Activated CD4-positive, alpha-beta T cell treated with anti-CD3 and anti-CD28 coated beads, Interleukin-2, amount 10 ng/mL, durations not matched to agents 7 days and 5 days (primary cell): Measurements from ENCODE around the gene ODAD4. TPM values are rescaled to one million over a fixed set of nuclear protein-coding genes. Genes with fewer than 3 reads are reported as not detected.

Source experiments
- CTCF ChIA-PET: fragments of 350-600 bp; sonication (Branson Sonifier 250); formaldehyde crosslinking; loops from one replicate; lab custom pipeline; 2021; ENCODE audit warnings: antibody characterized with exemption; lab: Charles Lee
- POLR2A ChIA-PET: fragments of 350-600 bp; sonication (Branson Sonifier 250); formaldehyde crosslinking; loops from one replicate; lab custom pipeline; 2021; ENCODE audit warnings: antibody characterized with exemption; lab: Charles Lee
- DNase-seq: peaks from one replicate; pipeline ENCODE4 v3.0.0-alpha.2; 2020
- H3K27ac Mint-ChIP-seq: one replicate; pipeline ENCODE4 v1.8.0; 2021; ENCODE audit warnings: mild to moderate bottlenecking, moderate library complexity, mixed read lengths
- H3K27me3 Mint-ChIP-seq: one replicate; pipeline ENCODE4 v1.8.0; 2021; ENCODE audit warnings: mixed read lengths
- H3K36me3 Mint-ChIP-seq: one replicate; pipeline ENCODE4 v1.8.0; 2021; ENCODE audit warnings: low read depth, mixed read lengths
- H3K4me1 Mint-ChIP-seq: one replicate; pipeline ENCODE4 v1.8.0; 2021; ENCODE audit warnings: mixed read lengths
- H3K4me3 Mint-ChIP-seq: one replicate; pipeline ENCODE4 v1.8.0; 2021; ENCODE audit warnings: mild to moderate bottlenecking, moderate library complexity, mixed read lengths
- H3K9me3 Mint-ChIP-seq: one replicate; pipeline ENCODE4 v1.8.0; 2021; ENCODE audit warnings: mixed read lengths
- total RNA-seq, 2 experiments: library from RNA; stranded (reverse); gene quantifications; one replicate each; pipeline ENCODE4 v1.2.3, GENCODE V29; 2021

The ODAD4 gene
- total RNA-seq, 2 experiments from 2014 or later = 0.40 to 0.42 TPM

GRCh38 chr17:41932816-41933389 lies 2.5 kb downstream of the ODAD4 start:
- Mint-ChIP-seq H3K9me3 (no peaks in the 10 kb centered on the region), H3K4me3 (peak overlapping the region; percentile 38), H3K27me3 (no peaks in the 10 kb centered on the region), H3K27ac (peak overlapping the region; percentile 85), H3K36me3 (peaks cover 3% of the 10 kb centered on the region), H3K4me1 (peaks cover 44% of the 10 kb centered on the region)
- ChIA-PET CTCF (interaction anchor here (0.5 to 1.9 kb wide), 6 partner anchors 11 to 226 kb away, joined by 3 to 5 read pairs (median 3); partner anchors contain the start of gene ACLY), POLR2A (interaction anchor here (0.7 kb wide), 1 partner anchor 36 kb away, joined by 3 read pairs; no protein-coding TSS in a partner anchor)
- DNase-seq = no peak

GRCh38 chr17:41935641-41936040 lies 5.2 kb downstream of the ODAD4 start:
- Mint-ChIP-seq H3K36me3 (no peaks in the 10 kb centered on the region), H3K27ac (no peak overlapping the region), H3K4me3 (no peak overlapping the region), H3K27me3 (peaks cover 4% of the 10 kb centered on the region), H3K9me3 (no peaks in the 10 kb centered on the region), H3K4me1 (peaks cover 25% of the 10 kb centered on the region)
- CTCF ChIA-PET = interaction anchor here (0.7 to 1.5 kb wide), 3 partner anchors 14 to 27 kb away, joined by 3 to 7 read pairs (median 6); no protein-coding TSS in a partner anchor
- POLR2A ChIA-PET = no interaction called here
- DNase-seq = no peak

- DNase-seq = no peak
- ChIA-PET POLR2A (no interaction called here), CTCF (interaction anchor here (0.6 to 1.4 kb wide), 4 partner anchors 12 to 56 kb away, joined by 3 to 4 read pairs (median 3); partner anchors contain the start of gene CNP)
- Mint-ChIP-seq H3K36me3 (no peaks in the 10 kb centered on the region), H3K4me3 (no peak overlapping the region), H3K9me3 (no peaks in the 10 kb centered on the region), H3K4me1 (peaks cover 4% of the 10 kb centered on the region), H3K27ac (no peak overlapping the region), H3K27me3 (peaks cover 4% of the 10 kb centered on the region)
Measured at GRCh38 chr17:41937970-41938954, 7.8 kb downstream of the ODAD4 start.

- Mint-ChIP-seq H3K36me3 (no peaks in the 10 kb centered on the region), H3K27me3 (peaks cover 4% of the 10 kb centered on the region), H3K9me3 (no peaks in the 10 kb centered on the region), H3K4me1 (no peaks in the 10 kb centered on the region), H3K27ac (no peak overlapping the region), H3K4me3 (no peak overlapping the region)
- CTCF ChIA-PET = interaction anchor here (0.6 to 1.4 kb wide), 4 partner anchors 8 to 57 kb away, joined by 3 to 4 read pairs (median 3); partner anchors contain the start of genes CNP and ODAD4
- DNase-seq = no peak
- POLR2A ChIA-PET = no interaction called here
Measured at GRCh38 chr17:41939044-41939692, 8.8 kb downstream of the ODAD4 start.

GRCh38 chr17:41939693-41940090 lies 9.3 kb downstream of the ODAD4 start:
- CTCF ChIA-PET = interaction anchor here (1.3 kb wide), 1 partner anchor 9 kb away, joined by 3 read pairs; the partner anchor contains the start of gene ODAD4
- no peaks in the 10 kb centered on the region for H3K36me3 Mint-ChIP-seq
- no peaks in the 10 kb centered on the region for H3K9me3 Mint-ChIP-seq
- peaks cover 4% of the 10 kb centered on the region for H3K27me3 Mint-ChIP-seq
- H3K4me3 Mint-ChIP-seq = no peak overlapping the region
- POLR2A ChIA-PET = no interaction called here
- no peak overlapping the region for H3K27ac Mint-ChIP-seq
- DNase-seq = no peak
- H3K4me1 Mint-ChIP-seq = no peaks in the 10 kb centered on the region

- peaks cover 4% of the 10 kb centered on the region for H3K27me3 Mint-ChIP-seq
- no peaks in the 10 kb centered on the region for H3K4me1 Mint-ChIP-seq
- DNase-seq = no peak
- POLR2A ChIA-PET = no interaction called here
- CTCF ChIA-PET = no interaction called here
- H3K4me3 Mint-ChIP-seq = no peak overlapping the region
- no peaks in the 10 kb centered on the region for H3K9me3 Mint-ChIP-seq
- H3K36me3 Mint-ChIP-seq = no peaks in the 10 kb centered on the region
- no peak overlapping the region for H3K27ac Mint-ChIP-seq
Measured at GRCh38 chr17:41941168-41941567, 10.8 kb downstream of the ODAD4 start.

GRCh38 chr17:41942626-41943373 lies 12.4 kb downstream of the ODAD4 start:
- H3K27me3 Mint-ChIP-seq = peaks cover 4% of the 10 kb centered on the region
- H3K4me1 Mint-ChIP-seq = no peaks in the 10 kb centered on the region
- H3K36me3 Mint-ChIP-seq = no peaks in the 10 kb centered on the region
- H3K4me3 Mint-ChIP-seq = no peak overlapping the region
- ChIA-PET CTCF (interaction anchor here (0.6 to 1.0 kb wide), 2 partner anchors 21 to 245 kb away, joined by 3 to 7 read pairs; no protein-coding TSS in a partner anchor), POLR2A (no interaction called here)
- DNase-seq = no peak
- no peaks in the 10 kb centered on the region for H3K9me3 Mint-ChIP-seq
- no peak overlapping the region for H3K27ac Mint-ChIP-seq

GRCh38 chr17:41943492-41943891 lies 13.1 kb downstream of the ODAD4 start:
- ChIA-PET POLR2A (no interaction called here), CTCF (interaction anchor here (1.0 kb wide), 2 partner anchors 11 to 245 kb away, joined by 3 to 7 read pairs; no protein-coding TSS in a partner anchor)
- Mint-ChIP-seq H3K36me3 (no peaks in the 10 kb centered on the region), H3K27ac (no peak overlapping the region), H3K9me3 (no peaks in the 10 kb centered on the region), H3K27me3 (peaks cover 4% of the 10 kb centered on the region), H3K4me3 (no peak overlapping the region), H3K4me1 (no peaks in the 10 kb centered on the region)
- no peak for DNase-seq

GRCh38 chr17:41944943-41945342 lies 14.5 kb downstream of the ODAD4 start:
- no peaks in the 10 kb centered on the region for H3K4me1 Mint-ChIP-seq
- no peaks in the 10 kb centered on the region for H3K36me3 Mint-ChIP-seq
- DNase-seq = no peak
- H3K27me3 Mint-ChIP-seq = peaks cover 3% of the 10 kb centered on the region
- H3K9me3 Mint-ChIP-seq = no peaks in the 10 kb centered on the region
- H3K4me3 Mint-ChIP-seq = no peak overlapping the region
- ChIA-PET POLR2A (no interaction called here), CTCF (no interaction called here)
- no peak overlapping the region for H3K27ac Mint-ChIP-seq

GRCh38 chr17:41948762-41949460 lies 18.5 kb downstream of the ODAD4 start:
- H3K36me3 Mint-ChIP-seq = no peaks in the 10 kb centered on the region
- ChIA-PET CTCF (interaction anchor here (0.7 to 1.9 kb wide), 3 partner anchors 12 to 147 kb away, joined by 4 to 10 read pairs (median 6); no protein-coding TSS in a partner anchor), POLR2A (no interaction called here)
- DNase-seq = no peak
- H3K4me1 Mint-ChIP-seq = no peaks in the 10 kb centered on the region
- no peaks in the 10 kb centered on the region for H3K27me3 Mint-ChIP-seq
- no peaks in the 10 kb centered on the region for H3K9me3 Mint-ChIP-seq
- H3K27ac Mint-ChIP-seq = no peak overlapping the region
- H3K4me3 Mint-ChIP-seq = no peak overlapping the region

- Mint-ChIP-seq H3K4me1 (no peaks in the 10 kb centered on the region), H3K9me3 (no peaks in the 10 kb centered on the region), H3K27ac (no peak overlapping the region), H3K36me3 (no peaks in the 10 kb centered on the region), H3K4me3 (no peak overlapping the region), H3K27me3 (no peaks in the 10 kb centered on the region)
- DNase-seq = no peak
- POLR2A ChIA-PET = no interaction called here
- CTCF ChIA-PET = no interaction called here
Measured at GRCh38 chr17:41956522-41956921, 26.1 kb downstream of the ODAD4 start.
